Skeletal muscle satellite cell (primary cell): ENCODE data around the gene PALM.
"Not testable (repeated sequence)": the region's sequence is repeated elsewhere in the genome, so short reads cannot be mapped to it uniquely, and the experiment has no call there.

Source experiments
- H3K27me3 ChIP-seq: 2 replicates; pipeline ENCODE4 v1.7.0; 2013; ENCODE audit warnings: low read length; ENCODE audit not compliant: control insufficient read depth, insufficient read depth
- H3K36me3 ChIP-seq: 2 replicates; pipeline ENCODE4 v1.7.0; 2013; ENCODE audit warnings: mild to moderate bottlenecking, control low read depth, low read length; ENCODE audit not compliant: insufficient read depth
- H3K4me1 ChIP-seq: 2 replicates; pipeline ENCODE4 v1.7.0; 2013; ENCODE audit warnings: low read length; ENCODE audit not compliant: control insufficient read depth, insufficient read depth
- H3K4me2 ChIP-seq: 2 replicates; pipeline ENCODE4 v1.7.0; 2013; ENCODE audit warnings: mild to moderate bottlenecking, low read length
- H3K4me3 ChIP-seq: 2 replicates; pipeline ENCODE4 v1.7.0; 2013; ENCODE audit warnings: low read length
- H3K9ac ChIP-seq: 2 replicates; pipeline ENCODE4 v1.7.0; 2013; ENCODE audit warnings: mild to moderate bottlenecking, low read depth, low read length, moderate library complexity
- H3K9me3 ChIP-seq: replicated peaks from 2 replicates; pipeline ENCODE4 v1.7.0; 2013; ENCODE audit warnings: mild to moderate bottlenecking, control low read depth, low read length

The PALM gene

DNA sequence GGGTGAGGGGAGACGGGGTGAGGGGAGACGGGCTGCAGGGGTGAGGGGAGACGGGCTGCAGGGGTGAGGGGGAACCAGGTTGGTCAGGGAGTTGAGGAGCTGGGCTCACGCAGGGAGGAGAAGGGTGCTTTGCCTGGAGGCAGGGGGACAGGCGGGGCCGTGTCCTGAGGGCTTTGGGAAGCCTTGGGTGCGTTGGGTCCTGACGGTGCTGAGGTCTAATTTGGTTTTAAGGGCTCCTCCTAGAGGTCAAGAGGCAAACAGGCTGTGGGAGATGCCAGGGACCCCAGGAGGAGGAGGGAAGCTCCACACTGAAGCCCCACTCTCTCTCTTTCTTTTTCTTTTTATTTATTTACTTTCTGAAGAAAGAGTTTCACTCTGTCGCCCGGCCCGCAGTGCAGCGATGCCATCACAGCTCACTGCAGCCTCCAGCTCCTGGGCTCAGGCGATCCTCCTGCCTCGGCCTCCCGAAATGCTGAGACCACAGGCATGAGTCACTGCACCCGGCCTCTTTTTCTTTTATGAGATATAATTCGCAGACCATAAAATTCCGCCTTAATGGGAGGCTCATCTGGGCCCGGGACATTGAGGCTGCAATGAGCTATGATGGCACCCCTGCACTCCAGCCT lies 32.9 kb downstream of the PALM start:
- H3K9ac ChIP-seq = no peak overlapping the region
- no peaks in the 10 kb centered on the region for H3K27me3 ChIP-seq
- no peak overlapping the region for H3K4me3 ChIP-seq
- H3K4me1 ChIP-seq = no peaks in the 10 kb centered on the region
- no peaks in the 10 kb centered on the region for H3K36me3 ChIP-seq
- peaks cover 3% of the 10 kb centered on the region for H3K9me3 ChIP-seq
- no peak overlapping the region for H3K4me2 ChIP-seq

DNA sequence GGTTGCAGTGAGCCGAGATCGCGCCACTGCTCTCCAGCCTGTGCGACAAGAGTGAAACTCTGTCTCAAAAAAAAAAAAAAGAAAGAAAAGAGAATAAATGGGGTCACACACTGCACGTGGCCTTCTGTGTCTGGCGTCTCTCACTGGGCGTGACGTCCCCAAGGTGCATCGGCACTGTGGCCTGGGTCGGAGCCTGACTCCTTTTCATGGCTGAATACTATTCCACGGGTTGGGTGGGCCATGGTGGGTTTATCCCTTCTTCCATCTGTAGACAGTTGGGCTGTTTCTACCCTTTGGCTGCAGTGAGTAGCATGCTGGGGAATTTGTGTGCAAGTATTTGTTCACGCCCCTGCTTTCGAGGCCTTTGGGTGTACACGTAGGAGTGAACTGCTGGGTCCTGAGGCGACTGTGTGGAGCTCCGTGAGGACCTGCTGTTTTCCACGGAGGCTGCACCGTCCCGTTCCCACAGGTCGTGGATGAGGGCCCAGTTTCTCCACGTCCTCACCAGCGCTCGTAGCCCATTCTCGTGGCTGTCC lies 33.9 kb downstream of the PALM start:
- Histone ChIP-seq H3K9ac (no peak overlapping the region), H3K9me3 (peaks cover 5% of the 10 kb centered on the region), H3K27me3 (no peaks in the 10 kb centered on the region), H3K4me1 (no peaks in the 10 kb centered on the region), H3K4me3 (no peak overlapping the region), H3K4me2 (no peak overlapping the region), H3K36me3 (no peaks in the 10 kb centered on the region)

- Histone ChIP-seq H3K36me3 (no peaks in the 10 kb centered on the region), H3K4me2 (no peak overlapping the region), H3K4me3 (no peak overlapping the region), H3K27me3 (no peaks in the 10 kb centered on the region), H3K9me3 (peaks cover 11% of the 10 kb centered on the region), H3K4me1 (no peaks in the 10 kb centered on the region), H3K9ac (no peak overlapping the region)
Observed at GRCh38 chr19:743168-743687, 34.5 kb downstream of the PALM start.

GRCh38 chr19:745138-745537 lies 36.4 kb downstream of the PALM start:
- peaks cover 11% of the 10 kb centered on the region for H3K9me3 ChIP-seq
- H3K36me3 ChIP-seq, H3K4me2 ChIP-seq, H3K4me1 ChIP-seq, H3K27me3 ChIP-seq, H3K4me3 ChIP-seq, H3K9ac ChIP-seq: not testable (repeated sequence)

DNA sequence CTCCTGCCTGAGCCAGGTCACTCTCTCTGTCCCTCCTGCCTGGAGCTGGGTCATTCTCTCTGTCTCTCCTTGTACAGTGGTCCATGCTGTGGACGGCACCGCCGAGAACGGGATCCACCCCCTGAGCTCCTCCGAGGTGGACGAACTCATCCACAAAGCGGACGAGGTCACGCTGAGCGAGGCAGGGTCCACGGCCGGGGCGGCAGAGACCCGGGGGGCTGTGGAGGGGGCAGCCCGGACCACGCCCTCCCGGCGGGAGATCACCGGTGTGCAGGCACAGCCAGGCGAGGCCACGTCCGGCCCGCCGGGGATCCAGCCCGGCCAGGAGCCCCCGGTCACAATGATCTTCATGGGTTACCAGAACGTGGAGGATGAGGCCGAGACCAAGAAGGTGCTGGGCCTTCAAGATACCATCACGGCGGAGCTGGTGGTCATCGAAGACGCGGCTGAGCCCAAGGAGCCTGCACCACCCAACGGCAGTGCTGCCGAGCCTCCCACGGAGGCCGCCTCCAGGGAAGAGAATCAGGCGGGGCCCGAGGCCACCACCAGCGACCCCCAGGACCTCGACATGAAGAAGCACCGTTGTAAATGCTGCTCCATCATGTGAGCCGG lies 37.6 kb downstream of the PALM start:
- peaks cover 11% of the 10 kb centered on the region for H3K9me3 ChIP-seq
- H3K27me3 ChIP-seq = no peaks in the 10 kb centered on the region
- no peak overlapping the region for H3K4me2 ChIP-seq
- H3K36me3 ChIP-seq = no peaks in the 10 kb centered on the region
- H3K4me1 ChIP-seq = peaks cover 4% of the 10 kb centered on the region
- no peak overlapping the region for H3K4me3 ChIP-seq
- H3K9ac ChIP-seq = no peak overlapping the region

DNA sequence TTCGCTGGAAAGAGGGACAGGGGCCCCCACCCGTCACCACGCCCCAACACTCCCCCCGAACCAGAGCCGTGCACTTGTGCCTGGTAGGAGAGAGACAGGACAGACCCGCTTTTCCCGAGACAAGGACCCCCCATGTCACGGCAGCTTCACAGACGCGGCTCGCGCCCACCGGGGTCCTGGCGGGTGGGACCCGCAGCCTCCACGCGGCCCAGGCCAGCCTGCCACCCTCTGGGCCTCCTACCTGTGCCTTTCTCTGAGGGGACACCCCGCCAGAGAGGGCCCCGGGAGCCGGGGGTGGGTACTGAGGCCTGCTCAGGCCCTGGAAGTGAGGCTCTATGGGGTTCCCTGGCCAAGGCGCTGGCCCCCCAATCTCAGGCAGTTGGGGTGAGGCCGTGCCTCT lies 38.2 kb downstream of the PALM start:
- Histone ChIP-seq H3K36me3 (no peaks in the 10 kb centered on the region), H3K4me1 (peaks cover 11% of the 10 kb centered on the region), H3K27me3 (no peaks in the 10 kb centered on the region), H3K4me3 (no peak overlapping the region), H3K4me2 (no peak overlapping the region), H3K9ac (no peak overlapping the region), H3K9me3 (peaks cover 11% of the 10 kb centered on the region)

- Histone ChIP-seq H3K4me3 (no peak overlapping the region), H3K9ac (no peak overlapping the region), H3K9me3 (peaks cover 11% of the 10 kb centered on the region), H3K4me1 (peaks cover 16% of the 10 kb centered on the region), H3K4me2 (no peak overlapping the region), H3K27me3 (no peaks in the 10 kb centered on the region), H3K36me3 (no peaks in the 10 kb centered on the region)
Observed at GRCh38 chr19:747432-748273, 38.9 kb downstream of the PALM start.

DNA sequence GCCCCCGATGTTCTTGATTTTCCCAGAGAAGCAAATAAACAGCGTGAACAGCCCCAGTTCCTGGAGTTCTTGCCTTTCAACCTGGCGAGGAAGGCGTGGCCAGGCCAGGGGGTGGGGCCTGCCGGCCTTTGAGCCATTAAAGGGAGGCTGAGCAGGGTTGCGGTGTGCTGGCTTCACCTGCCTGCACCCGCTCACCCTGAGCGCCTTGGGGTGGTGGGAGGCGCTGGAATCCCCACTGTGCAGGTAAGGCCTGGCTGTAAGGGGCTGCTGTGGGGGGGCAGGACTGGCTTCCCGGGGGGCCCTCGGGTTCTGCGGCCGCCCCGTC lies 39.5 kb downstream of the PALM start:
- no peaks in the 10 kb centered on the region for H3K27me3 ChIP-seq
- no peak overlapping the region for H3K4me3 ChIP-seq
- H3K4me2 ChIP-seq = no peak overlapping the region
- no peak overlapping the region for H3K9ac ChIP-seq
- peaks cover 11% of the 10 kb centered on the region for H3K9me3 ChIP-seq
- H3K4me1 ChIP-seq = peaks cover 20% of the 10 kb centered on the region
- no peaks in the 10 kb centered on the region for H3K36me3 ChIP-seq

GRCh38 chr19:749811-750210 lies 41.1 kb downstream of the PALM start:
- Histone ChIP-seq H3K4me2 (no peak overlapping the region), H3K9ac (no peak overlapping the region), H3K9me3 (peaks cover 11% of the 10 kb centered on the region), H3K36me3 (no peaks in the 10 kb centered on the region), H3K4me1 (peaks cover 28% of the 10 kb centered on the region), H3K27me3 (no peaks in the 10 kb centered on the region), H3K4me3 (no peak overlapping the region)

- Histone ChIP-seq H3K4me2 (peak within 1 kb of the TSS; percentile 59), H3K9ac (peak within 1 kb of the TSS; percentile 74), H3K36me3 (no peaks in the 10 kb centered on the region), H3K4me3 (no peak within 1 kb of the TSS), H3K27me3 (no peaks in the 10 kb centered on the region), H3K9me3 (peaks cover 11% of the 10 kb centered on the region), H3K4me1 (peaks cover 28% of the 10 kb centered on the region)
Observed at GRCh38 chr19:750640-751423, 42.1 kb downstream of the PALM start, which contains the start of gene MISP. Gene MISP (plus strand): TSS chr19:751112. CDS start chr19:756947, 5,835 bp downstream.
